Measurements from ENCODE around the gene SERTAD1. TPM values are rescaled to one million over a fixed set of nuclear protein-coding genes. Genes with fewer than 3 reads are reported as not detected.

SERTAD1 gene
- polyA plus RNA-seq, 1 of the 3 experiments (the other 2 are of a cell fraction) = 10.4 TPM

GRCh38 chr19:40416918-40417642 is 8.7 kb downstream of the SERTAD1 start:
- no peak overlapping the region for H3K4me3 ChIP-seq (ENCODE audit: low read depth in 2 of 2, low read length in 1 of 2)
- CTCF ChIA-PET = interaction anchor here (0.6 to 1.2 kb wide), 3 partner anchors 14 to 278 kb away, joined by 3 read pairs; no protein-coding TSS in a partner anchor
- H3K9ac ChIP-seq = no peak overlapping the region
- peaks cover 22% of the 10 kb centered on the region for H3F3A ChIP-seq (replicated peaks; ENCODE audit: insufficient read depth)
- DNase-seq = no peak
- H3K9me2 ChIP-seq = no peaks in the 10 kb centered on the region
- 75% methylated on average over 14 of the region's 16 CpGs for WGBS (ENCODE audit: low lambda C conversion rate)
- TF ChIP-seq CTCF (IDR thresholded peaks at IDR 0.05) (no peak), TCF12 (IDR thresholded peaks at IDR 0.05) (no peak), TEAD4 (IDR thresholded peaks at IDR 0.05; ENCODE audit: borderline replicate concordance, insufficient read depth) (no peak), FOXM1 (IDR thresholded peaks at IDR 0.05; ENCODE audit: low read depth) (no peak), FOXJ3 (CRISPR knock-in tag; IDR thresholded peaks at IDR 0.05) (no peak), RXRA (IDR thresholded peaks at IDR 0.05; ENCODE audit: borderline replicate concordance, low read depth) (no peak), GATA2 (CRISPR knock-in tag; IDR thresholded peaks at IDR 0.05) (no peak)
- H3K4me2 ChIP-seq = no peak overlapping the region
- peaks cover 2 to 6% of the 10 kb centered on the region in 2 experiments; a peak in 3 of 4 replicates for H3K4me1 ChIP-seq (ENCODE audit: control insufficient read depth in 1 of 2, insufficient read depth in 2 of 2, low read depth in 1 of 2, low read length in 1 of 2)
- no peak overlapping the region for H2AFZ ChIP-seq (ENCODE audit: low read depth)
- H3K27ac ChIP-seq (ENCODE audit: low read depth in 2 of 2, low read length in 1 of 2) = no peak overlapping the region
- peaks cover 0 to 2% of the 10 kb centered on the region in 2 experiments for H3K36me3 ChIP-seq (replicated peaks in 1 of 2; ENCODE audit: control insufficient read depth in 1 of 2, insufficient read depth in 2 of 2, low read length in 1 of 2)
- H4K20me1 ChIP-seq (ENCODE audit: insufficient read depth) = no peaks in the 10 kb centered on the region
- peaks cover 7% of the 10 kb centered on the region for H3K79me2 ChIP-seq (ENCODE audit: insufficient read depth)
- H3K27me3 ChIP-seq (ENCODE audit: insufficient read depth) = no peaks in the 10 kb centered on the region
- POLR2A ChIA-PET = no interaction called here
- no peaks in the 10 kb centered on the region for H3K9me3 ChIP-seq

- TF ChIP-seq GATA2 (CRISPR knock-in tag; IDR thresholded peaks at IDR 0.05) = no peak
- H3K4me3 ChIP-seq (ENCODE audit: low read depth in 2 of 2, low read length in 1 of 2) = no peak overlapping the region
- CTCF ChIA-PET = interaction anchor here (1.1 to 2.2 kb wide), 4 partner anchors 9 to 111 kb away, joined by 3 to 7 read pairs (median 4); no protein-coding TSS in a partner anchor
- POLR2A ChIA-PET = no interaction called here
- no peaks in the 10 kb centered on the region for H3K9me2 ChIP-seq
- H3K4me2 ChIP-seq = no peak overlapping the region
- no peaks in the 10 kb centered on the region for H3K9me3 ChIP-seq
- DNase-seq = no peak
- no peaks in the 10 kb centered on the region for H3K36me3 ChIP-seq (replicated peaks in 1 of 2; ENCODE audit: control insufficient read depth in 1 of 2, insufficient read depth in 2 of 2, low read length in 1 of 2)
- H4K20me1 ChIP-seq (ENCODE audit: insufficient read depth) = no peaks in the 10 kb centered on the region
- WGBS (ENCODE audit: low lambda C conversion rate) = 93% methylated on average over 2 of the region's 2 CpGs
- H2AFZ ChIP-seq (ENCODE audit: low read depth) = no peak overlapping the region
- H3K79me2 ChIP-seq (ENCODE audit: insufficient read depth) = no peaks in the 10 kb centered on the region
- no peaks in the 10 kb centered on the region; a peak in 1 of 4 replicates for H3K4me1 ChIP-seq (ENCODE audit: control insufficient read depth in 1 of 2, insufficient read depth in 2 of 2, low read depth in 1 of 2, low read length in 1 of 2)
- no peaks in the 10 kb centered on the region for H3K27me3 ChIP-seq (ENCODE audit: insufficient read depth)
- H3K9ac ChIP-seq = no peak overlapping the region
- no peak overlapping the region for H3K27ac ChIP-seq (ENCODE audit: low read depth in 2 of 2, low read length in 1 of 2)
- H3F3A ChIP-seq (replicated peaks; ENCODE audit: insufficient read depth) = peaks cover 12% of the 10 kb centered on the region
These were observed 10.0 kb downstream of the SERTAD1 start for GRCh38 chr19:40415768-40416167.
